ENCODE measurements around the gene L3MBTL4.

DNA sequence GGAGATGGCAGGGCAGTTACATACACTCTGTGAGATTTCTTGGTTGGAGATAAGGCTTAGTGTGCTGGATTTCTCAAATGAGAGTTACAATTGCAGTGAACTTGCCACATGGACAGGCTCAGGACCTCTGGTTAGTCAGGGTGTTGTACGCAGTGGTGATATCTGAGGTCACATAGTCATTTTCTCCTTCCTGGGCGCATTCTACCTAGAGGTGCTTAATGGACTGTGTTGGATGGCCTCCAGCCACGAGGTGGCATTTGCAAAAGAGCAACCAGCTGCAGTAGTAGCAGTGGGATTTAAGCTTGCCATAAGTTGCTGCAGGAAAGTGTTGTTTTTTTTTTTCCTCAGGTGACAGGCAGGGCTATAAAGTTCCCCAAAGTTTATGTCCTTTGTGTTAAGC, 345.6 kb downstream of the L3MBTL4 start:
- TF ChIP-seq, protein P1, sequence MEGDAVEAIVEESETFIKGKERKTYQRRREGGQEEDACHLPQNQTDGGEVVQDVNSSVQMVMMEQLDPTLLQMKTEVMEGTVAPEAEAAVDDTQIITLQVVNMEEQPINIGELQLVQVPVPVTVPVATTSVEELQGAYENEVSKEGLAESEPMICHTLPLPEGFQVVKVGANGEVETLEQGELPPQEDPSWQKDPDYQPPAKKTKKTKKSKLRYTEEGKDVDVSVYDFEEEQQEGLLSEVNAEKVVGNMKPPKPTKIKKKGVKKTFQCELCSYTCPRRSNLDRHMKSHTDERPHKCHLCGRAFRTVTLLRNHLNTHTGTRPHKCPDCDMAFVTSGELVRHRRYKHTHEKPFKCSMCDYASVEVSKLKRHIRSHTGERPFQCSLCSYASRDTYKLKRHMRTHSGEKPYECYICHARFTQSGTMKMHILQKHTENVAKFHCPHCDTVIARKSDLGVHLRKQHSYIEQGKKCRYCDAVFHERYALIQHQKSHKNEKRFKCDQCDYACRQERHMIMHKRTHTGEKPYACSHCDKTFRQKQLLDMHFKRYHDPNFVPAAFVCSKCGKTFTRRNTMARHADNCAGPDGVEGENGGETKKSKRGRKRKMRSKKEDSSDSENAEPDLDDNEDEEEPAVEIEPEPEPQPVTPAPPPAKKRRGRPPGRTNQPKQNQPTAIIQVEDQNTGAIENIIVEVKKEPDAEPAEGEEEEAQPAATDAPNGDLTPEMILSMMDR (conservative IDR thresholded peaks at IDR 0.05; ENCODE audit: low read depth, low read length), result no peak
- TF ChIP-seq EZH2 (IDR thresholded peaks at IDR 0.05; ENCODE audit: borderline replicate concordance, low read depth, low read length, poor library complexity, severe bottlenecking), result no peak
